Fibroblast of pulmonary artery (primary cell): ENCODE data around the gene MRPS16.

ENCODE experiments used
- DNase-seq: peaks from one replicate; pipeline ENCODE4 v3.0.0-alpha.2; 2010; ENCODE audit warnings: low read depth
- H3K4me3 ChIP-seq: replicated peaks from 2 replicates; pipeline ENCODE4 v1.5.1; 2011; ENCODE audit warnings: low read depth, mild to moderate bottlenecking, control low read depth, low read length, moderate library complexity
- CTCF ChIP-seq: IDR thresholded peaks from 2 replicates; pipeline ENCODE4 v1.5.1; 2011; ENCODE audit warnings: mild to moderate bottlenecking, control low read depth, low read length, inconsistent platforms; ENCODE audit errors: missing control alignments

MRPS16 gene

DNA sequence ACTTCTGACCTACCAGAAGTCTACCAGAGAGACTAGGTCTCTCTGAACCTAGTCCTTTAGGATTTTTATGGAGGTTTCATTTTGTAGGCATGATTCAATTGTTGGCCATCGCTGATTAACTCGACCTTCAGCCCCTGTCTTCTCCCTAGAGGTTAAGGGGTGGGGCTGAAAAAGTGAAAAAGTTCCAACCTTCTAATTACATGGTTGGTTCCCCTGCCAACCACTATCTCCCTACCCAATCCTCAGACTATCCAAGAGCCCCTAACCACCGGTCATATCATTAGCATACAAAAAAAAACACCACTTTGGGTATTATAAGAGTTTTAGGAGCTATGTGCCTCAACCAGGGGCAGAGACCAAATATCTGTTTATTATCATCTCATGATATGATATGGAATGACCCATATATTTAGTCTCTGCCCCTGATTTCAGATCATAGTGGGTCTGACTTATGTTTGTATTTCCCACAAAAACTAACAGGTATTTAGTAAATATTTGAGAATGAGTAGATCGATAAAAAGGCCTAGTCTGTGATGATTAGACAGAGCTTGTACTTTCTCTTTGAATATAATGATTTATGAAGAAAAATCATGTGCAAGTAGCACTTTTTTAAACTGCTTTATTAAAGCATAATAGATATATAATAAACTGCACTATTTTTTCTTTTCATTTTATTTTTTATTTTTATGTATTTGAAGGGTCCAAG is 41.2 kb downstream of the MRPS16 start:
- DNase-seq = no peak
- TF ChIP-seq CTCF = no peak
- H3K4me3 ChIP-seq = no peak overlapping the region

- DNase-seq = no peak
- no peak overlapping the region for H3K4me3 ChIP-seq
- TF ChIP-seq CTCF = no peak
Measured at GRCh38 chr10:73210395-73211105, 41.9 kb downstream of the MRPS16 start.

DNA sequence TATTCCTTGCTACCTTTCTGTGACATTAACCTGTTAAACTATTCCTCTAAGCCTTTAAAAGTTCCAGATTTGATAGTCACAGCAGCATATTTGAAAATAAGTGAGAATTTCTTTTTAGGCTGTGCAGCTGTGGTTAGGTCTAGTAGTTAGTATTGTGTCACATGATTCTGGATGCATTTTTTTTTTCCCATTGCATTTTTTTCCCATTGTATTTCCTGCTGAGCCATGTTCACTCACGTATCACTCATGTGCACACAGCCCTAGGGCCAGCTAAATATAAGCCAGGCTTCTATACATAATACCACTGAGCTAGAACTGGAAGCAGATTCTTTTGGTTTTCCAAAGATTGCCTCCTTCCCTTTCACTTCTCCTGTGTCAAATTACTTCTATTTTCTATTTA is 42.7 kb downstream of the MRPS16 start:
- no peak for TF ChIP-seq CTCF
- peak; percentile 72 for DNase-seq
- H3K4me3 ChIP-seq = no peak overlapping the region

DNA sequence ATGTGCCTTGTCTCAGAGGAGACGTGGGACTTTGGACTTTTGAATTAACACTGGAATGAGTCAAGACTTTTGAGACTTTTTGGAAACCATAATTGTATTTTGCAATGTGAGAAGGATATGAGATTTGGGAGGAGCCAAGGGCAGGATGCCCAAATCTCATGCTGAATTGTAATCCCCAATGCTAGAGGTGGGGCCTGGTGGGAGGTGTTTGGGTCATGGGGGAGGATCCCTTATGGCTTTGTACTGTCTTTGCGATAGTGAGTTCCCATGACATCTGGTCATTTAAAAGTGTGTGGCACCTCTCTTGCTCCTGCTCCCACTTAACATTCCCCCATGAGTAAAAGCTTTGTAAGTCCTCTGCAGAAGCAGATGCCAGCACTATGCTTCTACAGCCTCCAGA is 44.6 kb downstream of the MRPS16 start:
- TF ChIP-seq CTCF = no peak
- DNase-seq = no peak
- no peak overlapping the region for H3K4me3 ChIP-seq

GRCh38 chr10:73206385-73206784 is 46.1 kb downstream of the MRPS16 start:
- no peak overlapping the region for H3K4me3 ChIP-seq
- TF ChIP-seq CTCF = no peak
- no peak for DNase-seq

GRCh38 chr10:73205890-73206289 is 46.6 kb downstream of the MRPS16 start:
- DNase-seq = no peak
- no peak for TF ChIP-seq CTCF

More at GRCh38 chr10:73205890-73206289, 46.6 kb downstream of the MRPS16 start:
- no peak overlapping the region for H3K4me3 ChIP-seq
